ENCODE results near the gene VAV3.

DNA sequence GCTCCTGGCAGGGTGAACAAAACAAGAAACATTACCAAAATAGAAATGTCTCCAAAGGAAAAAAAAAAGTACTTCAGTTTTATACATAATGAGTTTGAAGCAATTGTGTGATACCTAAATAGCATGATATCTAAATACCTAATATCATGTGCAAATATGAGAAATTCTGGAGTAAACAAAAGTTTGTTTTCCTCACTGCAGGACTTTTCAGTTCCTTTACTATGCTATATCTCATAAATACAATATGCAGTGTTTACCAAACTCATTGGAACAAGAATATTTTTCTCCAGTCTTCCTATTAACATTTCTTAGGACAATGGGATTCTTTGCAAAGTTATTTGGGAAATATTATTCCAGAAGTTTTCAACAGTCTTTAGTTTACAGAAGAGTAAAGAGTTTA, 98.1 kb downstream of the VAV3 start:
- TF ChIP-seq, protein P1, sequence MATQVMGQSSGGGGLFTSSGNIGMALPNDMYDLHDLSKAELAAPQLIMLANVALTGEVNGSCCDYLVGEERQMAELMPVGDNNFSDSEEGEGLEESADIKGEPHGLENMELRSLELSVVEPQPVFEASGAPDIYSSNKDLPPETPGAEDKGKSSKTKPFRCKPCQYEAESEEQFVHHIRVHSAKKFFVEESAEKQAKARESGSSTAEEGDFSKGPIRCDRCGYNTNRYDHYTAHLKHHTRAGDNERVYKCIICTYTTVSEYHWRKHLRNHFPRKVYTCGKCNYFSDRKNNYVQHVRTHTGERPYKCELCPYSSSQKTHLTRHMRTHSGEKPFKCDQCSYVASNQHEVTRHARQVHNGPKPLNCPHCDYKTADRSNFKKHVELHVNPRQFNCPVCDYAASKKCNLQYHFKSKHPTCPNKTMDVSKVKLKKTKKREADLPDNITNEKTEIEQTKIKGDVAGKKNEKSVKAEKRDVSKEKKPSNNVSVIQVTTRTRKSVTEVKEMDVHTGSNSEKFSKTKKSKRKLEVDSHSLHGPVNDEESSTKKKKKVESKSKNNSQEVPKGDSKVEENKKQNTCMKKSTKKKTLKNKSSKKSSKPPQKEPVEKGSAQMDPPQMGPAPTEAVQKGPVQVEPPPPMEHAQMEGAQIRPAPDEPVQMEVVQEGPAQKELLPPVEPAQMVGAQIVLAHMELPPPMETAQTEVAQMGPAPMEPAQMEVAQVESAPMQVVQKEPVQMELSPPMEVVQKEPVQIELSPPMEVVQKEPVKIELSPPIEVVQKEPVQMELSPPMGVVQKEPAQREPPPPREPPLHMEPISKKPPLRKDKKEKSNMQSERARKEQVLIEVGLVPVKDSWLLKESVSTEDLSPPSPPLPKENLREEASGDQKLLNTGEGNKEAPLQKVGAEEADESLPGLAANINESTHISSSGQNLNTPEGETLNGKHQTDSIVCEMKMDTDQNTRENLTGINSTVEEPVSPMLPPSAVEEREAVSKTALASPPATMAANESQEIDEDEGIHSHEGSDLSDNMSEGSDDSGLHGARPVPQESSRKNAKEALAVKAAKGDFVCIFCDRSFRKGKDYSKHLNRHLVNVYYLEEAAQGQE (IDR thresholded peaks at IDR 0.05; ENCODE audit: low read depth), result no peak
- TF ChIP-seq, protein P2, sequence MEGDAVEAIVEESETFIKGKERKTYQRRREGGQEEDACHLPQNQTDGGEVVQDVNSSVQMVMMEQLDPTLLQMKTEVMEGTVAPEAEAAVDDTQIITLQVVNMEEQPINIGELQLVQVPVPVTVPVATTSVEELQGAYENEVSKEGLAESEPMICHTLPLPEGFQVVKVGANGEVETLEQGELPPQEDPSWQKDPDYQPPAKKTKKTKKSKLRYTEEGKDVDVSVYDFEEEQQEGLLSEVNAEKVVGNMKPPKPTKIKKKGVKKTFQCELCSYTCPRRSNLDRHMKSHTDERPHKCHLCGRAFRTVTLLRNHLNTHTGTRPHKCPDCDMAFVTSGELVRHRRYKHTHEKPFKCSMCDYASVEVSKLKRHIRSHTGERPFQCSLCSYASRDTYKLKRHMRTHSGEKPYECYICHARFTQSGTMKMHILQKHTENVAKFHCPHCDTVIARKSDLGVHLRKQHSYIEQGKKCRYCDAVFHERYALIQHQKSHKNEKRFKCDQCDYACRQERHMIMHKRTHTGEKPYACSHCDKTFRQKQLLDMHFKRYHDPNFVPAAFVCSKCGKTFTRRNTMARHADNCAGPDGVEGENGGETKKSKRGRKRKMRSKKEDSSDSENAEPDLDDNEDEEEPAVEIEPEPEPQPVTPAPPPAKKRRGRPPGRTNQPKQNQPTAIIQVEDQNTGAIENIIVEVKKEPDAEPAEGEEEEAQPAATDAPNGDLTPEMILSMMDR (IDR thresholded peaks at IDR 0.05 in 2 of 3, conservative IDR thresholded peaks at IDR 0.05 in 1 of 3; ENCODE audit: borderline replicate concordance in 1 of 3, insufficient read depth in 1 of 3, low read depth in 2 of 3, low read length in 2 of 3), result no peak
- TF ChIP-seq POLR2A (IDR thresholded peaks at IDR 0.05; ENCODE audit: borderline replicate concordance, extremely low read depth, insufficient read depth, insufficient read length), result no peak
- no peak for TF ChIP-seq POLR2AphosphoS5 (IDR thresholded peaks at IDR 0.05; ENCODE audit: low read depth, low read length)
- TF ChIP-seq EZH2 (IDR thresholded peaks at IDR 0.05), result no peak
